Measurements from ENCODE around the gene GLT1D1.

Gene GLT1D1

GRCh38 chr12:128814411-128815261, 38.6 kb upstream of the GLT1D1 start:
- Histone ChIP-seq H3K4me1 (ENCODE audit: control insufficient read depth, insufficient read depth, low read length) (peaks cover 19% of the 10 kb centered on the region), H3K9ac (ENCODE audit: low read depth, low read length) (no peak overlapping the region), H3K36me3 (ENCODE audit: control insufficient read depth, insufficient read depth, low read length) (peaks cover 2% of the 10 kb centered on the region), H3K27me3 (ENCODE audit: control insufficient read depth, insufficient read depth, low read length) (no peaks in the 10 kb centered on the region), H3K9me3 (ENCODE audit: control insufficient read depth, insufficient read depth, low read length) (no peaks in the 10 kb centered on the region), H3K4me3 (ENCODE audit: low read depth, low read length) (no peak overlapping the region)

- Histone ChIP-seq H3K36me3 (ENCODE audit: control insufficient read depth, insufficient read depth, low read length) (no peaks in the 10 kb centered on the region), H3K9me3 (ENCODE audit: control insufficient read depth, insufficient read depth, low read length) (no peaks in the 10 kb centered on the region), H3K27me3 (ENCODE audit: control insufficient read depth, insufficient read depth, low read length) (no peaks in the 10 kb centered on the region), H3K9ac (ENCODE audit: low read depth, low read length) (no peak overlapping the region), H3K4me3 (ENCODE audit: low read depth, low read length) (no peak overlapping the region), H3K4me1 (ENCODE audit: control insufficient read depth, insufficient read depth, low read length) (peaks cover 20% of the 10 kb centered on the region)
Measured at GRCh38 chr12:128815779-128816642, 37.3 kb upstream of the GLT1D1 start.

GRCh38 chr12:128816643-128816920, 36.7 kb upstream of the GLT1D1 start:
- no peak overlapping the region for H3K9ac ChIP-seq (ENCODE audit: low read depth, low read length)
- H3K27me3 ChIP-seq (ENCODE audit: control insufficient read depth, insufficient read depth, low read length), result no peaks in the 10 kb centered on the region
- H3K4me1 ChIP-seq (ENCODE audit: control insufficient read depth, insufficient read depth, low read length), result peaks cover 18% of the 10 kb centered on the region
- H3K4me3 ChIP-seq (ENCODE audit: low read depth, low read length), result no peak overlapping the region
- no peaks in the 10 kb centered on the region for H3K36me3 ChIP-seq (ENCODE audit: control insufficient read depth, insufficient read depth, low read length)
- H3K9me3 ChIP-seq (ENCODE audit: control insufficient read depth, insufficient read depth, low read length), result no peaks in the 10 kb centered on the region

GRCh38 chr12:128817111-128818015, 35.9 kb upstream of the GLT1D1 start:
- no peaks in the 10 kb centered on the region for H3K9me3 ChIP-seq (ENCODE audit: control insufficient read depth, insufficient read depth, low read length)
- no peaks in the 10 kb centered on the region for H3K36me3 ChIP-seq (ENCODE audit: control insufficient read depth, insufficient read depth, low read length)
- no peak overlapping the region for H3K9ac ChIP-seq (ENCODE audit: low read depth, low read length)
- peaks cover 21% of the 10 kb centered on the region for H3K4me1 ChIP-seq (ENCODE audit: control insufficient read depth, insufficient read depth, low read length)
- no peaks in the 10 kb centered on the region for H3K27me3 ChIP-seq (ENCODE audit: control insufficient read depth, insufficient read depth, low read length)
- no peak overlapping the region for H3K4me3 ChIP-seq (ENCODE audit: low read depth, low read length)

GRCh38 chr12:128818065-128819022, 34.9 kb upstream of the GLT1D1 start:
- Histone ChIP-seq H3K9ac (ENCODE audit: low read depth, low read length) (no peak overlapping the region), H3K36me3 (ENCODE audit: control insufficient read depth, insufficient read depth, low read length) (no peaks in the 10 kb centered on the region), H3K9me3 (ENCODE audit: control insufficient read depth, insufficient read depth, low read length) (no peaks in the 10 kb centered on the region), H3K4me1 (ENCODE audit: control insufficient read depth, insufficient read depth, low read length) (peaks cover 21% of the 10 kb centered on the region), H3K4me3 (ENCODE audit: low read depth, low read length) (no peak overlapping the region), H3K27me3 (ENCODE audit: control insufficient read depth, insufficient read depth, low read length) (no peaks in the 10 kb centered on the region)

- Histone ChIP-seq H3K4me1 (ENCODE audit: control insufficient read depth, insufficient read depth, low read length) (peaks cover 21% of the 10 kb centered on the region), H3K4me3 (ENCODE audit: low read depth, low read length) (no peak overlapping the region), H3K9ac (ENCODE audit: low read depth, low read length) (no peak overlapping the region), H3K27me3 (ENCODE audit: control insufficient read depth, insufficient read depth, low read length) (no peaks in the 10 kb centered on the region), H3K9me3 (ENCODE audit: control insufficient read depth, insufficient read depth, low read length) (no peaks in the 10 kb centered on the region), H3K36me3 (ENCODE audit: control insufficient read depth, insufficient read depth, low read length) (no peaks in the 10 kb centered on the region)
Measured at GRCh38 chr12:128819293-128820144, 33.8 kb upstream of the GLT1D1 start.

- Histone ChIP-seq H3K9me3 (ENCODE audit: control insufficient read depth, insufficient read depth, low read length) (no peaks in the 10 kb centered on the region), H3K36me3 (ENCODE audit: control insufficient read depth, insufficient read depth, low read length) (no peaks in the 10 kb centered on the region), H3K4me1 (ENCODE audit: control insufficient read depth, insufficient read depth, low read length) (peaks cover 26% of the 10 kb centered on the region), H3K4me3 (ENCODE audit: low read depth, low read length) (no peak overlapping the region), H3K27me3 (ENCODE audit: control insufficient read depth, insufficient read depth, low read length) (no peaks in the 10 kb centered on the region), H3K9ac (ENCODE audit: low read depth, low read length) (no peak overlapping the region)
Measured at GRCh38 chr12:128820253-128820652, 33.0 kb upstream of the GLT1D1 start.

- no peak overlapping the region for H3K4me3 ChIP-seq (ENCODE audit: low read depth, low read length)
- H3K4me1 ChIP-seq (ENCODE audit: control insufficient read depth, insufficient read depth, low read length), result peaks cover 26% of the 10 kb centered on the region
- H3K9ac ChIP-seq (ENCODE audit: low read depth, low read length), result no peak overlapping the region
Measured at GRCh38 chr12:128820723-128821432, 32.4 kb upstream of the GLT1D1 start.

GRCh38 chr12:128823216-128823915, 29.9 kb upstream of the GLT1D1 start:
- H3K27me3 ChIP-seq (ENCODE audit: control insufficient read depth, insufficient read depth, low read length), result no peaks in the 10 kb centered on the region
- H3K36me3 ChIP-seq (ENCODE audit: control insufficient read depth, insufficient read depth, low read length), result peaks cover 3% of the 10 kb centered on the region
- peak overlapping the region; percentile 76 for H3K9ac ChIP-seq (ENCODE audit: low read depth, low read length)
- no peaks in the 10 kb centered on the region for H3K9me3 ChIP-seq (ENCODE audit: control insufficient read depth, insufficient read depth, low read length)
- peaks cover 16% of the 10 kb centered on the region for H3K4me1 ChIP-seq (ENCODE audit: control insufficient read depth, insufficient read depth, low read length)
- peak overlapping the region; percentile 77 for H3K4me3 ChIP-seq (ENCODE audit: low read depth, low read length)

More at GRCh38 chr12:128820723-128821432, 32.4 kb upstream of the GLT1D1 start:
- Histone ChIP-seq H3K27me3 (ENCODE audit: control insufficient read depth, insufficient read depth, low read length) (no peaks in the 10 kb centered on the region), H3K9me3 (ENCODE audit: control insufficient read depth, insufficient read depth, low read length) (no peaks in the 10 kb centered on the region), H3K36me3 (ENCODE audit: control insufficient read depth, insufficient read depth, low read length) (no peaks in the 10 kb centered on the region)

Measured in iPS-15b (cell line).